ENCODE measurements around the gene CDC42BPG.
A peak's percentile ranks its signal among the peaks of the same experiment; 100 is the strongest.
"Not testable (repeated sequence)": the region's sequence is repeated elsewhere in the genome, so short reads cannot be mapped to it uniquely, and the experiment has no call there.

CDC42BPG gene

DNA sequence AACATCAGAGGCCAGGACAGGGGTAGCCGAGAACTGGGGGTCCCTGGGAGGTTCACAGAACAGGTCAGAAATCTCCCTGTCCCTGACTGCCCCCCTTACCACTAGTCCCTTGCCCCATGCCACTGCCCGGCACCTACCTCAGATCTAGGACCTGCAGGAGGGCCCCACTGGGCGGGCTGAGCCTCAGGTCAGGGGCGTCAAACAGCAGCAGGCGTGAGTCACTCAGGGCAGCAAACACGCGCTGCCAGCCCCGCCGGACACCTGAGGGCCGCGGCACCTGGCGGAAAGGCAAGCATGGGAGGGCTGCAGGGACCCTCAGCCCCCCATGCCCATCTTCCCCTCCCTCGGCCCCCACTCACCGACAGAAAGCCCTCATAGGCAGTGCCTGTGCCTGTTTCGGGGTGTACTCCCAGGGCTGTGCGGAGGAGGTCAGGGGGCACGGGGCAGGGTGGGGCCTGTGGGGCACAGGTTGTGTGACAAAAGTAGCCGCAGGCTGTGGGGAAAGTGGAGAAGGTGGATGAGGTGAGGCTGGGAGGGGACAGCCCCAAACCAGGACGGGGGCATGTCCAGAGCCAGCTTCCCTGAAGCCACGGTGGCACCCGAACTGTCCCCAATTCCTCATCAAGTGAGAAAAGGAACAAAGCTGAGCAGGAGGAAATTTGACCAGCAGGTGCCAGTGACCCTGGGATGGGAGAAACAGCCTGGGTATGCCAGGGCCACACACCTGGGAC, 11.8 kb downstream of the CDC42BPG start:
- DNase-seq, result no peak

DNA sequence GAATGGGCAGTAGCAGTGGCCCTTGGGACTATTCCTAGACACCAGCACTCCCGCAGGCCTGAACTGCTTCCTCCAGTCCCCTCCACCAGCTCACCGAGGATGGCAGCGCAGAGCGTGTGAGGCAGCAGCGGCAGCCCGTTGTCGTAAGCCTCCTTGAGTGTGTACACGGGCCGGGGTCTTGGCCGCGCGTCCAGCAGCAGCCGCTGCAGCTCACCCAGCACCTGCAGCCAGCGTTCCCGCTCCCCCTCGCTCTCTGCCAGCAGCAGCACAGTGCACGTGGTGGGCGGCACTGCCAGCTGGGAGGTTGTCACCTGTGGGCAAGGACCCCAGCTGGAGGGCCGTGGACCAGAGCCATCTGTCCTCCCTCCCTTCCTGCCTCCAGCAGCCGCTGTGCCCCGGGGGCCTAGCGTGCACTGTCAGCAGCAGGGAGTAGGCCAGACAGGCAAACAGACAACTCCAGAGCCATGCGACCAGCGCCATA, 13.0 kb downstream of the CDC42BPG start:
- no peak for DNase-seq

DNA sequence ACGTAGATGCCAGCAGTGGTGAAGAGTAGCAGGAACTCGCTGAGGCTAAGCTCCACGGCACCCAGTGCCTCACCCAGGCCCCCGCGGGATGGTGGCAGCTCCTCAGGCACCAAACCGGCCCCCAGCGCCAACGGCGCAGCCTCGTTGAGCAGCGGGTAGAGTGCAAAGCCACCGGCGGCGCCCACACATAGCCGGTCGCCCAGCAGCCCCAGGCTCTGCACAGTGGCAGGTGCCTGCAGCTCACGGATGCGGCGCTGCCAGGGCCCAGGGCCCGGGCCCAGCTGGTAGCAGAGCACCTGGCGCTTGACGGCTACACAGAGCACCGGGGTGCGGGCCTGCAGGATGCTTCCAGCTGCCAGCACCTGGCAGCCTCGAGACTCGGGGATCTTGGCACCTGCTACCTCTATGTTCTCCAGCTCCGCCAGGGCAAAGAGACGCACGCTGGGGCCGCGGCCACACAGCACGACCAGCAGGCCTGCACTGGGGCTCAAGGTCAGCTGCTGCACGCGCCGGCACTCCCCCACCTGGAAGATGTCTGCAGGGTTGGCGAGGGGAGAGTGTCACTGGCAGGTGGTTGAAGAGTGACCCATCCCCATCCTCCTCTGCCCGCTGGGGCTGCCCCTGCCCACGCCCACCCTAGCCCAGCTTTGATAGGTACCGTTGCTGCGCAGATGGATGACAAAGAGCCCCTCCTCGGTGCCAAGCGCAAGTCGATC, 14.8 kb downstream of the CDC42BPG start:
- DNase-seq, result no peak

DNA sequence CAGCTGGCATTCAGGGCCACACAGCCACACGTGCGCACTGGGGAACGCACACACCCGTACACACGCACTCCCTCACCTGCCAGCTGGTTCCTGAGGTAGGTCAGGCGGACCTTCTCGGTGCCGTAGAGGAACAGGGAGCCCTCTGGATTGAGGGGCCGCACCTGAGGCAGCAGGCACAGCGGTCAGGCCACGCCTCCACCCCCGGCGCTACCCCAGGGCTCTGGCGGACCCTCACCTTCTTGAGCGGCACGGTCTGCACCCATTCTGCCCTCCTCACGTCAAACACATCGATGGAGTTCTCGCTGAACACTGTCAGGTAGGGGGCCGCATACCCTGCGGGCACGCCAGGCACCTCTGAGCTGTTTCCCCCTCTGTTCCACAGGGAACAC, 17.0 kb downstream of the CDC42BPG start:
- no peak for DNase-seq

DNA sequence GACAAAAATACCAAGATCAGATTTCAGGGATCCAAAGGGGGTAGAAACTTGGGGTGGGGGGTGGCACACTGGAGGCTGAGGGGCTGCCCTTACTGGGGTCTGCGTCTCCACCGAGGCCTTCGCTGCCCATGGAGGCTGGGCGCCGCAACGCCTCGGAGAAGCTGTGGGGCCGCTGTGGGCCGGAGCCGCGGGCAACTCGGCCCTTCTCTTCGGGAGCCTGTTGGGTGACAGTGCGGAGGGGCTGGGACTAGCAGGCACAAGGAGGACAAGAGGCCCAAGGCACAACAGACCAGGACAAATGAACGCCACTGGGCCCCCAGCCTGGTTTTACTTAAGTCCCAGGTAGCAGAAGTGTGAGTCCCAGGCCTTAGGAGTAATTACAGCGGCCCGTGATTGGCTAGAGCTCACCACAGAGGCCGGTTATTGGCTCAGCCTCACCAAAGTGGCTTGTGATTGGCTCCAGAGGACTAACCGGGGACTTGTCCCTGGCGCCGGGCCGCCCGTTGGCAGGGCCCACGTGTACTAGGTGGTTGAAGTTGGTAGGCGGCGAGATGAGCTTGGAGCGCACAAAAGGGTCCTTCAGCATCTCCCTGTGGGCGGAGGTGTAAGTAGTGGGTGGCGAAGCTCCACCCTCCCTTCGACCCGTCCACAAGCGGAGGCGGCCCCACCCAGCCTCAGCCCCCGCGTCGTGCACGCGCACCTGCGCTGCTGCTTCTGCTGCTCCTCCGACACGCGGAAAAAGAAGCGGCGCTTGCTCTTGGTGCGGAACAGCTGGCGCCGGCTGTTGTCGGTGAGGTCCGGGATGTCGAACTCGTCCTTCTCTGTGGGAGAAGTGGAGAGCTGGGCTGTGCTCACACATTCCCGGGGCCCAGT, 17.6 kb downstream of the CDC42BPG start:
- DNase-seq, result no peak

GRCh38 chr11:64826062-64826461, 18.4 kb downstream of the CDC42BPG start:
- no peak for DNase-seq

- DNase-seq, result no peak
Observed at GRCh38 chr11:64823568-64824119, 20.8 kb downstream of the CDC42BPG start.

DNA sequence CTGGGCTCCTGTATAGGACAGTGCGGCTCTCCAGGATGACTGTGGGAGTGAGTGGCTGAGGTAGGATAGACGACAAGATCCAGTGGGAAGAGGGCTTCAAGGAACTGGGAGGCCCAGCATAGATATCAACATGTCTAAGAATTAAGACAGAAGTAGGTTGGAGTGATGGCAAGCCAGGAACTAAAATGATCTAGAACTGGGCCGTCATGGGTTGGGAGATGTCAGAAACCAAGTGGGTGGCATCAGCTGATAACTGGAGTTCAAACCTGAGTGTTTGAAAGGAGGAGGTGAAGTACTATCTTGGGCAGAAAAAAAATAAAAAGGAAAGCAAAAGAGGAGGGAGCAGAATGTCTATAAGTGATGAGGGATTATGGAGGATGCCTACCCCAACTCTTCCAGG, 27.0 kb downstream of the CDC42BPG start:
- no peak for DNase-seq

GRCh38 chr11:64815433-64815832, 29.0 kb downstream of the CDC42BPG start:
- DNase-seq, result not testable (repeated sequence)

DNA sequence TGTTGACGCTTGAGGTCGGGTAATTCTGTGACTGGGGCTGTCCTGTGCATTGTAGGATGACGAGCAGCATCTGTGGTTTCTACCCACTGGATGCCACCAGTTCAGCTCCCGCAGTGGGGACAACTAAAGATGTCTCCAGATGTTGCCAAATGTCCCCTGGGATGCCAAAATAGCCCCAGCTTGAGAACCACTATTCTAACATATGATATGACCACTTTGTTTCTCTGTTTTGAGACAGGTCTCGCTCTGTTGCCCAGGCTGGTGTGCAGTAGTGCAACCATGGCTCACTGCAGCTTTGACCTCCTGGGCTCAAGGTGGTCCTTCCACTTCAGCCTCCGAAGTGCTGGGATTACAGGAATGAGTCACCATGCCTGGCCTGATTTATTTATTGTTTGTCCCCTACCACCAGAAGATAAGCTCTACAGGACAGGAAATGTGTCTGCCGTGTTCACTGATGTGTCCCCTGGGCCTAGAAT, 29.7 kb downstream of the CDC42BPG start:
- DNase-seq, result no peak

DNA sequence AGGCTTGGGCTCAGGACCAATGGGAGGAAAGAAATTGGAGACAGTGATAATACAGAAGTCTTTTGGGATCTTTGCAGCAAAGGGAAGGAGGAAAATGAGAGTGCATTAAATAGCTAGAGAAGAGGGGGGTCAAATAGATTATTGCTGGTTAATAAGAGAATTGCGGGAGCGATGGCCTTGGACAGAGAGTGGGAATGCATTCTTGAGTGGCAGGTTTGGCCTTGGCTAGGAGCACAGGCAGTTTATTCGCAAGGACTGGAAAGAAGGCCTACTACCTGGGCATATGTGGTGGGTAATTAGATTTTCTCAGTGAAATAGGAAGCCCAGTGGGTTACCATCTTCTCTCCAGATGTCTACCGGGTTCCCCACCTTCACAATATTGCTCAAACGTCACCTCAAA, 30.6 kb downstream of the CDC42BPG start:
- no peak for DNase-seq

DNA sequence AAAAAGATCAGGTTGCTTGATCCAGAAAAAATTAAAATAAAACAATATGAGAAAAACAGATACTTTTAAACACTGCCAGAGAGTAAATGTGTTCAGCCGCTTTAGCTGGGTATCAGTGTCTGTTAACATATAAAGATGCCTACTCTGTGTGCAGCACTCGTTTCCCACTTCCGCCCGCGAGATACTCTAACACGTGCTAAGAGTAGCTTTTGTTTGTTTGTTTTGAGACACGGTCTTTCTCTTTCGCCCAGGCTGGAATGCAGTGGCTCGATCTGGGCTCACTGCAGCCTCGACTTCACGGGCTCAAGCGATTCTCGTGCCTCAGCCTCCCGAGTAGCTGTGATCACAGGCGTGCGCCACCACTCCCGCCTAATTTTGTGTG, 33.6 kb downstream of the CDC42BPG start:
- no peak for DNase-seq

DNA sequence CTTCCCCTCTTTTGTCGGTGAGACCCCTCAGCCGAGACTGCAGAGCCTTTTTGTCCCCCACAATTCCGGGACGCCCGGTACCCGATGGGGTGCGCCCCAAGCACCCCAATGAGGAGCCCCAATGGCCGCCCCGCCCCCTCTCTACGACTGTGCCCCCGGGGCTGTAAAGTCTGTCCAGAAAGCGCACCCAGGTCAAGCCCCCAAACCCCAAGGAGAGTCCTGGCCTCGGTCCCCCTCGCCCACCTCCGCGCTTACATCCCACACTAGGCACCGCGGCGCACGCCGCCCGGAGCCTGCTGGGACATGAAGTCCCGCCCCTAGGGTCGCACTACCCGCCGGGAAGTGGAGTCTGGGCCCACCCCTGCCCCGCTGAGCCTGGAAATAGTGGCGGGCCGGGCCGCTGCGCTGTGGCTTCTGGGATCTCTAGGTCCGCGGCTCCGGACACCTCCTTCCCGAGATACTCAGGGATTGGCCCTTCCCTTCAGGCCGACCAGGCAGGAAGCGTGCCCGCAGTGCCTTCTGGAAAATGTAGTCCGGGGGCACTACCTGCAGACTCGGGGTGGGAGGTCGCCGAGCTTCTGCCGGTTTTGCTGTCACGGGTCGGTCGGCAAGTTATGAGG, 34.1 kb downstream of the CDC42BPG start, which contains the start of gene MEN1:
Gene MEN1 (minus strand): TSS at position 281 of the 620 bp plus-strand sequence. CDS start 442 bp downstream, outside the sequence.
- peak; percentile 83 for DNase-seq

GRCh38 chr11:64809781-64810241, 34.6 kb downstream of the CDC42BPG start:
- DNase-seq, result no peak

GRCh38 chr11:64805481-64805880, 39.0 kb downstream of the CDC42BPG start:
- DNase-seq, result no peak

DNA sequence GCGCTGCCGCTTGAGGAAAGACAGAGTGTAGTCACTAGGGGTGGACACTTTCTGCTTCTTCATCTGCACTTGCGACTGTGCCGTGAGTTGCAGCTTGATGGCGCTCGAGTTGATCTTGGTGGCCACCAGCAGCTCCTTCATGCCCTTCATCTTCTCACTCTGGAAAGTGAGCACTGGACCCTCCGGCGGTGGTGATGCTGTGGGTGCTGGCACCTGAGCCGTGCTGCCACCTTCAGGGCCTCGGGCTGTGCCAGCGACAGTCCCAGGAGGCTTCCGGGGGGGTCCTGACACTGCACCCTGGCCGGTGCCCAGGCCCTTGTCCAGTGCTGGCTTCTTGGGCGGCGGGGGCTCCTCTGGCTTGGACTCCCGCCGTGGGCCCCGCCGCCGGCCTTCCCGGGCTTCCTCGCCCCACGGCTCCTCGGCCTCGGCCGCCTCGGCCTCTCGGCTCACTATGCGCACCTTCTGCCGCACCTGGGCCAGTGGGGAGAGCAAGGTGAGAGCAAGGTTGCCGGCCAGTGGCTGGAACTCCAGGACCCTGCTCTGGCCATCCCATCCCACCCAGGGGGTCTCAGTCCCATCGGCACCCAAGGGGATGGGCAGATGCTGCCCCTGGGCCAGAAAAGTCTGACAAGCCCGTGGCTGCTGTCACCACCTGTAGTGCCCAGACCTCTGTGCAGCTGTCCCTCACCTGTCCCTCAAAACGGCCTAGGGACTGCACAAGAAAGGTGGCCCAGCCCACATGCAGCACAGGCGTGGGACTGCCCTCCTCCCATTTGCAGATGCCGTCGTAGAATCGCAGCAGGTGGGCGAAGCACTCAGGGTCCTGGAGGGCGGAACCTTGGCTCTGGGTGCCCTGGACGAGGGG, 39.9 kb downstream of the CDC42BPG start:
- DNase-seq, result no peak

GRCh38 chr11:64803846-64804345, 40.6 kb downstream of the CDC42BPG start:
- DNase-seq, result no peak

DNA sequence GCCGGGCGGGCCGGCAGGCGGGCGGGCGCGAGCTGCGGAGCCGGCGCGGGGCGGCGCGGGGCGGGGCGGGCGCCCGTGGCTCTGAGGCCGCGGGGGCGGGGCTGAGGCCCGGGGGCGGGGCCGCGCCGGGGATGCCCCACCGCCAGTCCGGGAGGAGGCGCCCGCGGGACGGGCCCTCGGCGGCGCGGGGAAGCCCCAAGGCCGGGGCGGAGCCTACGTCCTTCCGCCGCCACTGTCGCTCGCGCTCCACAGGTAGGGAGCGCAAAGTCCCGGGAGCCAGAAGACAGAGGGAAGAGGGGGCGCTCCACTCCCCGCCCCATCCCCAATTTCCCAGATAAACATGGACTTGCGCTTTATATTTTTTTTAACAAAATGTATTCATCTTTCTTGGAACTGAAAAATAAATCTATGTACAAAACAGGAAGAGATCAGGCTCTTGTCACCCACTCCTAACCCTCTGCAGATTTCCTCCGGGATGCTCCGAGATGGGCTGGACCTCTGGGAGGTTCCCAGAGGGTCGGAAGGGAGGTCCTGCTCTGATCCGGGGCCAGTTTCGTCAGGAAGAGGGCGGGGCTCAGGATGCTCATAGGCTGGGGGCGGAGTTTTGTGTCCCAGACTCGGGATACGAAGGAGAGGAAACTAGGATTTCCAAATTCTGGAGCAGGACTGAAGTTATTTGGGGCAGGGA, 41.2 kb downstream of the CDC42BPG start, which contains the start of gene MAP4K2:
Gene MAP4K2 (minus strand): TSS at position 57 of the 688 bp plus-strand sequence. CDS start 65 bp downstream, outside the sequence.
- peak; percentile 64 for DNase-seq

- DNase-seq, result no peak
Observed at GRCh38 chr11:64802370-64803157, 41.9 kb downstream of the CDC42BPG start.
